ENCODE measurements around the gene STK38. TPM values are rescaled to one million over a fixed set of nuclear protein-coding genes. Genes with fewer than 3 reads are reported as not detected.

Gene STK38
- total RNA-seq, 1 donor from 2014 or later = 10.5 TPM

- no peak for DNase-seq (ENCODE audit: low read depth in 2 of 2)
These were observed 23.3 kb downstream of the STK38 start for GRCh38 chr6:36523936-36524499.

DNA sequence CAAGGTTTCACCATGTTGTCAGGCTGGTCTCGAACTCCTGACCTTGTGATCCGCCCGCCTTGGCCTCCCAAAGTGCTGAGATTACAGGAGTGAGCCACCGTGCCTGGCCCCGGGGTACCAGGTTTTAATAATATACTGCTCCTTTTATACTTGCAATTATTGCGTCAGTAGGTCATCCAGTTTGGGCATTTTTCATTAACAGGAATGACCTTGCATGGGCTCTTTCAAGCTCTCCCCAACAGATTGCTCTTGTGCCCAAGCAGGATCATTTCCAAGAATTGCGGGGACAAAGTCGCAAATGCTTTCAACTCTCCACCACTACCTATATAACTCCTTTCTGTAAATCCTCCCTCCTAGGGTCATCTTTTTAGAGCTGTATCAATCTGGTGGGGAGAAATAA is 23.8 kb downstream of the STK38 start:
- DNase-seq (ENCODE audit: low read depth in 2 of 2) = no peak

DNA sequence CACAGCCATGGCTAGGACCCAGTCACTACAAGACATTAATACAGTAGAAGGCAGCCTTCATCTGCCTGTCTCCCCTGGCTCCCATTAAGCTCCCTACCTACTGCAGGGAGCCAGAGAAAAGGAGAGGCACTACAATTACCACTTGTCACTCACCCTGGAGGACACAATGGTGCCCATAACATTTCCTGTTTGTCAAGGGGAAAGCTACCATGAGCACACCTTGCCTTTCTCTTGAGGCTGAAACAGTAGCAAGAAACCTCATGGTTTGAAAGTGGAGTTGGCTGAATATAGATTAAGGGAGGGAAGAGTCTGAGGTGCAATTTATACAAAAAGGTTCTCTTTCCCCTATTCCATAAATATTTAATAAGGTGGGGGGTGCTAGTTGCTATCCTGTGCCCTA is 27.9 kb downstream of the STK38 start:
- DNase-seq (ENCODE audit: low read depth in 2 of 2) = no peak

DNA sequence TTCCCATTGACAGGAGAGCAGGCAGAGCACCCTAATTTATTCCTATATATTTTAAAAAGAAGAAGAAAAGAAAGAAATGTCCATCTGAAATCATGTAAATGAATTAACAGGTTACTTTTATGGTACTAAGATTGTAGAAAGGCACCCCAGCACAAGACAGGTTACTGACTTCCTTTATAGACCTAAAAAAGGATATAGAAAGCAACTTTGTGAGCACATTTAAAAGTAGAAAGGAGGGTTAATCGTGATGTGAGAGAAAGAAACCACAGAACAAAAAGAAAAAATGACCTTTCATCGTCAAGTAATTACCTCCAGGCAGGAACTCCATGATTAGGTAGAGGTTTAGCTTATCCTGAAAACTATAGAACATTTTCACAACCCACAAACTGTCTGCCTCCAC is 29.9 kb downstream of the STK38 start:
- DNase-seq (ENCODE audit: low read depth in 2 of 2) = no peak

GRCh38 chr6:36516988-36517387 is 30.3 kb downstream of the STK38 start:
- DNase-seq (ENCODE audit: low read depth in 2 of 2) = no peak

DNA sequence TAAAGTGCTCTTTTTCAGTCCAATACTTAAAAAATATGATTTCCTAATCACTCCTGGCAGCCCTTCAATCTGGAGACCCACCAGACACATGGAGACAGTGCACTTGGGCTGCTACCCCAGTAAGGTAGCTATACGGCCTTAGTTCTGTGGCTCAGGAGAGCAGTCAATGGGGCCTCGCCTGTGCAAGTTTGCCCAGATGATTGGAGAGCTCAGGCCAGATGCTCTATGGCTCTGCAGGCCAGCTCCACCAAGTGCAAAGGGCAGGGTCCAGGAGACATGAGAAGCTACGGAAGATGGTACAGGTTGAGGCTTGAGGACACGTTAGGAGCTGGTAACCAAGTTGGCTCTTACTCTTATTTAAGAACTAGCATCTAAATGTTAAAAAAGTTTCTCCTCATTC is 30.7 kb downstream of the STK38 start:
- DNase-seq (ENCODE audit: low read depth in 2 of 2) = no peak

- DNase-seq (ENCODE audit: low read depth in 2 of 2) = no peak
These were observed 31.4 kb downstream of the STK38 start for GRCh38 chr6:36515844-36516243.

GRCh38 chr6:36514554-36515456 is 32.5 kb downstream of the STK38 start:
- no peak for DNase-seq (ENCODE audit: low read depth in 2 of 2)

DNA sequence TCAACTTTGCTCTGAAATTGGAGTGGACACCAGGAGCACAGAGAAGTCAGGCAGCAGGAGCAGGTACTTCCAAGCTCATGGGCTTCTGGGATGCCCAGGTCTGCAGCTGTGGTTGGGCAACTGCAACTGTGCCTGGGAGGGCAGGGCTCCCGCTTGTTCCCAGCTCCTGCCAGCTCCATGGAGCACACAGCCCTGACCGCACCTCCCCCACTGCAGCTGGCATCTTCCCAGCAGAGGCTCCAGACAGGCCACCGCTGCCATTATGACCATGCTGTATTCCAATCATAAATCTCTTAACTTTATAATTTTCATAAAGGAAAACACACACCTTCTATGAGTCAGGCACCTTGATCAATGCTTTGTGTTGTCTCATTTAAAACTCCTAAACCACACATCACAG is 36.9 kb downstream of the STK38 start:
- DNase-seq (ENCODE audit: low read depth in 2 of 2) = no peak

GRCh38 chr6:36508532-36508931 is 38.7 kb downstream of the STK38 start:
- no peak for DNase-seq (ENCODE audit: low read depth in 2 of 2)

DNA sequence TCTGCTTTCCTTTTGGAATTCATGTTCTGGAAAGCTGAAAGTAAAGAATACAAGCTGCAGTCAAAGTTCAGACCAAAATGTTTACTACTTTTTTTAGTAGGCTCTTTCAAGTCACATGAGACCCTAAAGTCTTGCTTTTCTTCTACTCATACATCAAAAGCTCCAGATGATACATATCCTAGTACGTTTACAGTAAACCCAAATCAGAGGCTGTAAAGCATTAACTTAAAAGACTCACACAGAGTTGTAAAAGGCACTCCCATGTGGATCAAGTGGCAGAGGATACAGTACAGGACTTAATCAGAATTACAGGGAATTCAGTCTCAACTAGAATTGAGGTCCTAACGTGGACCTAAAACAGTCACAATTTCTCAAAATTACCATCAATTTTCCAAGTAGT is 40.7 kb downstream of the STK38 start:
- DNase-seq (ENCODE audit: low read depth in 2 of 2) = no peak

GRCh38 chr6:36505744-36506534 is 41.3 kb downstream of the STK38 start:
- DNase-seq (ENCODE audit: low read depth in 2 of 2) = peak; percentile 3 to 9

- DNase-seq (ENCODE audit: low read depth in 2 of 2) = no peak
These were observed 42.3 kb downstream of the STK38 start for GRCh38 chr6:36504982-36505381.

DNA sequence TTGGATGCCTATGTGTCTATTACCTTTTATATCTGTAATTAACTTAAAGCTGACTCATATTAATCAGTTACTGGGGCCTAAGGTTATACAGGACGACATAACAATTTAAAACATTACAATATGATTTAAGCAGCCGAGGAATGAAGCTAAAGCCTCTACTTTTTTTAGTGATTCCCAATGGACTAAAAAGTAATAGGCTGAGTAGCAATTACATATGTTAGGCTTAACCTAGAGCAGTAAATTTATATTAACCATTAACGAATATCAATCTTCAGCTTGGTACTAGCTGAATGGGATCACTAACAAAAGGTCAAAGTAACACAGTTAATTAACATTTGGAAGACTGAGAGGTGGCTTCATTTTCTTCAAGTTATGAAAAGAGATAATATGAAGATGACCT is 43.1 kb downstream of the STK38 start:
- DNase-seq (ENCODE audit: low read depth in 2 of 2) = no peak

DNA sequence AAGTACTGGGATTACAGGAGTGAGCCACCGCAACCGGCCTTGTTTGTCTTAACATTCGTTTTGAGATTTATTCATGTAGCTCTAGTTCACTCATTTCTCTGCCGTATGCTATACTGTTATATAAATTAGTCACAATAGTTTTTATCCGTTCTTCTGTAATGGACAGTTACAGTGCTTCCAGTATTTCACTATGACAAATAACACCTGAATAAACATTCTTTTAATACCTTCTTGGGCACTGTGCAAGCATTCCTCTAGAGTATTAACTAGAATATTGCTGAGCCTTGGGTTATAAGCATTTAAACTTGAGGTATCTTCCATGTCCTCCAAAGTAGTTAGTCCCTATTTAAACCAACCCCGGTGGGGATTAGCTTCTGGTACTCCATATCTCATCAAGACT is 45.6 kb downstream of the STK38 start:
- no peak for DNase-seq (ENCODE audit: low read depth in 2 of 2)

- no peak for DNase-seq (ENCODE audit: low read depth in 2 of 2)
These were observed 47.4 kb downstream of the STK38 start for GRCh38 chr6:36499918-36500317.

DNA sequence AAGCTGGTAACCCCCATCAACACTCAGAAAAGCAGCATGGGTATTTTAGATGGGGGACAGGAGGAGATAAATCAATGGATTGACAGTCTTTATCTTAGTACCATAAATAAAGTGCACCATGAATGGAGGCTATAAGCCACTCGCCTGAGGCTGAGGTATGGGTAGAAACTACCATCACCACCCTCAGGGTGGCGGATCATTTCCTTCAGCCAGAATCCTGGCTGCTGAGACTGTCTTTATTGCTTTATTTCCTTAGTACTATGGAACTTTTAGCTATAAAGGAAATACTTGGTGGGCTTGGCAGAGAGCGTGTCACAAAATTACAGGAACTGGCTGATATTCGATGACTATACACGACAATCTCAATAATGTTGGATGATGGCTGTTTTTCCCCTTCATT is 52.2 kb downstream of the STK38 start:
- no peak for DNase-seq (ENCODE audit: low read depth in 2 of 2)

DNA sequence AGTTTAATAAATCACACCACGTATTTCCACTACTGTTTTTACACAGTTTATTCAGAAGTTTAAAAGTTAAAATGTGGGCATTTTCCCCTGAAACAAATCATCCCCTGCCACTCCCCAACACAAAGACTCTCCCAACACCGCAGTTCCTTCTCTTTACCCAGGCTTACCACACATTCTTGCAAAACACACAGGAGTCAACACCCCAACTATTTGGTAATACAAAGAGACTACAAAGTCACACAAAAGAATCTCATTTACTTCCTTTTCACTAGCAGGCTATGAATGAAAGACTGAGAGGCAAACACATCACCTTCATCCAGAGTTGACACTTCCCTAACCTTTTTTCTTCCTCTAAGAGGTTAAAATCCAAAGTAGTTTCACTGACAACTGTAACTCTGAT is 53.4 kb downstream of the STK38 start:
- no peak for DNase-seq (ENCODE audit: low read depth in 2 of 2)

DNA sequence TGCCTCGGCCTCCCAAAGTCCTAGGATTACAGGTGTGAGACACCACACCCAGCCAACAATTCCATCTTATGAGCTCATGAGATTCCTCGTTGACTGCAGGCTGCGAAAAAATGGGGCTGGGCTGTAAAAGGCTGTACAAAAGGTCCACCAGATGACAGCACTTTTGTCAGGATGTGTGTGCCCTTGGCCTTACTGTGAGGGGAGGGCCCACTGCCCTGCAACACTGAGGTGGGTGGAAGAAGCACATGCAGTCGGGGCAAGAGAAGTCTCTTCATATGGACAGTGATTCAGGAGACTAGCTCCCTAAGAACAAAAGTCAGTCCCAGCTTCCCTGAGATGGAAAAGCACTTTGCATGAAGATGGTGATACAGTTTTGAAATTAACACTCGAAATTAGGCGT is 54.0 kb downstream of the STK38 start:
- no peak for DNase-seq (ENCODE audit: low read depth in 2 of 2)

DNA sequence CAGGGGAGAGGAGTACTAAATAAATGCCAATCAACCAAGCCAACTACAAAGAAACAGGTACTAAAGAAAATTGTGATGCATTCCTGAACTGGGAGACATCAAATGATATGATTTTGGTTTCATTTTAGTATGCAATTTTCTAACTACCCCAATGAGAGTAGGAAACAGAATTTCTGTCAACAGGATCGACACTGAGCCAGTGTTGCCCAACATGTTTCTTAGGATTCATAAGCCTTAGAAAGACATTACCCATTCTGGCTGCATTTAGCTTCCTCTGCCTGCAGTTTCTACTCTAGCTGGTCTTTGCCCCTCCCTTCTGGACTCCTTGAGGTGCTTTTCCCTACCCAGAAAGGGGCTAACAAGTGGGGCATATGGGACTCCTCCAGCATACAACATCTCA is 54.7 kb downstream of the STK38 start:
- no peak for DNase-seq (ENCODE audit: low read depth in 2 of 2)

GRCh38 chr6:36492092-36492491 is 55.2 kb downstream of the STK38 start:
- no peak for DNase-seq (ENCODE audit: low read depth in 2 of 2)

DNA sequence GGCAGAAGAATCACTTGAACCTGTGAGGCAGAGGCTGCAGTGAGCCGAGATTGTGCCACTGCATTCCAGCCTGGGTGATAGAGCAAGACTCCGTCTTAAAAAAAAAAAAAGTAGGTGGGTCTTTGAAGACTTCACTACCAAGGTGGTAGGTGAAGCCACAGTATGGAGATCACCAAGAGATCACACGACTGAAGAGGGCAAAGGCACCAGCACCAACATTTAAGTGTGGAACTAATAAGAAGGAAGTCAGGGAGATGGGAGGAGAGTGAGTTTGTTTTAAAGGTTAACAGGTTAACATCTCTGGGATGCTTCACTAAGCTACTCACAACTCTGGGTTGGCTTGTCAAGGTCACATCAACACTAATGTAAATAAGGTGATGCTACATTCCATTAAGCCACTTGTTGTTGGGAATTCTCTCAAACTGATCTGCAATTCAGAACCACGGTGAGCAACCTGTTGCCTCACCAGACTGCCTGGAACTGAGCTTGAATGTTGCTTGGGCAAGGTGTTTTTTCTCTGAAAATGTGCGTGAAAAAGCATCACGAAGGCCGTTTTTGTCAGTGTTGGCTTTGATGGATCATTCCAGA is 55.8 kb downstream of the STK38 start:
- no peak for DNase-seq (ENCODE audit: low read depth in 2 of 2)
